ENCODE measurements around the gene NRXN3. TPM values are rescaled to one million over a fixed set of nuclear protein-coding genes. Genes with fewer than 3 reads are reported as not detected.

Gene NRXN3
- total and polyA plus RNA-seq, 8 donors: 0.53 to 2.5 (median 1.5) TPM

DNA sequence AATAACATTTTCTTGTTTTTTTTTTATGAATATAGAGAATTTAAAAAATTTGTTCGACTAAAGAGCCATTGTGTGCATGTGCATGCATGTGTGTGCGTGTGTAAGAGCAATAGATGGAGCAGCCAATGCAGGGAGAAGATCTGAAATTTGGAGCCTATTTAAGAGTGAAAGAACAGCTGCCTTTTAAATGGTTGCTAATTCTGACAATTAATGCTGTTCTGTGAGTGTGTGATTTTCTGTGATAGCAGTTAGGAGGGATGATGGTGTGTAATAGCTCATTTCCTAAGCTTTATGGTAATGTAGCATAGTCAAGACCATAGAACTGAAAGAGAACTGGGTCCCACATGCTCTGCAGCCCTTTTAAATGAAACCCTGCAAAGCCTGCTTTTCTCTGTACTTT is 137.9 kb downstream of the NRXN3 start:
- no peaks in the 10 kb centered on the region for H3K9me3 ChIP-seq
- H3K27ac ChIP-seq: no peak overlapping the region
- TF ChIP-seq, protein P1, sequence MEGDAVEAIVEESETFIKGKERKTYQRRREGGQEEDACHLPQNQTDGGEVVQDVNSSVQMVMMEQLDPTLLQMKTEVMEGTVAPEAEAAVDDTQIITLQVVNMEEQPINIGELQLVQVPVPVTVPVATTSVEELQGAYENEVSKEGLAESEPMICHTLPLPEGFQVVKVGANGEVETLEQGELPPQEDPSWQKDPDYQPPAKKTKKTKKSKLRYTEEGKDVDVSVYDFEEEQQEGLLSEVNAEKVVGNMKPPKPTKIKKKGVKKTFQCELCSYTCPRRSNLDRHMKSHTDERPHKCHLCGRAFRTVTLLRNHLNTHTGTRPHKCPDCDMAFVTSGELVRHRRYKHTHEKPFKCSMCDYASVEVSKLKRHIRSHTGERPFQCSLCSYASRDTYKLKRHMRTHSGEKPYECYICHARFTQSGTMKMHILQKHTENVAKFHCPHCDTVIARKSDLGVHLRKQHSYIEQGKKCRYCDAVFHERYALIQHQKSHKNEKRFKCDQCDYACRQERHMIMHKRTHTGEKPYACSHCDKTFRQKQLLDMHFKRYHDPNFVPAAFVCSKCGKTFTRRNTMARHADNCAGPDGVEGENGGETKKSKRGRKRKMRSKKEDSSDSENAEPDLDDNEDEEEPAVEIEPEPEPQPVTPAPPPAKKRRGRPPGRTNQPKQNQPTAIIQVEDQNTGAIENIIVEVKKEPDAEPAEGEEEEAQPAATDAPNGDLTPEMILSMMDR (IDR thresholded peaks at IDR 0.05): no peak
- FAIRE-seq: no peak
- H3K4me1 ChIP-seq: no peaks in the 10 kb centered on the region
- WGBS, 2 donors: 50 to 54% methylated on average over 2 of the region's 2 CpGs
- no peaks in the 10 kb centered on the region for H3K27me3 ChIP-seq
- ATAC-seq: no peak
- H3K4me3 ChIP-seq: no peak overlapping the region
- intact Hi-C loops (cut with DNase I): no loop called here
- no peaks in the 10 kb centered on the region for H3K36me3 ChIP-seq
- DNase-seq: no peak

DNA sequence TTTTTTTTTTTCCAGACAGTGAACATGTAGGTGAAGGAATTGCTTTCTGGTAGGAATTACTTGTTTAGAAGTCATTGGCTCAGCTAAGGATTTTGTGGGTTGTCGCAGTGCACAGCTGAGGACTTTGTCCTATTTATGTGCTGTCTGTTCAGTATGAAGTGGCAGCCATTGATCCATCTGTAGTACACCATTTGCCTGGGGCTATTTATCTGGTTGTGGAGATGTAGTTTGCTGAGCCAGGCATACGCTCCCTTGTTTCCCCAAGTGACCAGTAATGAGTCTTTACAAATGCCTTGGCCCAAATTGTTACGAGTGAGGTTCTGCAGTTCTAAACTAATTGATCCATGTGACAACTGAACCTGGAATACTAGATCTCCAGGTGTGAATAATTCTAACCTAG is 140.1 kb downstream of the NRXN3 start:
- intact Hi-C loops (cut with DNase I): no loop called here
- no peak for FAIRE-seq
- H3K27ac ChIP-seq: no peak overlapping the region

GRCh38 chr14:78313499-78313898 is 143.3 kb downstream of the NRXN3 start:
- TF ChIP-seq, protein P1 (IDR thresholded peaks at IDR 0.05): no peak
- H3K27me3 ChIP-seq: no peaks in the 10 kb centered on the region
- no peak for ATAC-seq
- H3K9me3 ChIP-seq: no peaks in the 10 kb centered on the region
- no peak overlapping the region for H3K4me3 ChIP-seq
- 65 to 72% methylated on average over 3 of the region's 3 CpGs for WGBS, 2 donors
- intact Hi-C loops (cut with DNase I): no loop called here
- DNase-seq: no peak
- H3K4me1 ChIP-seq: no peaks in the 10 kb centered on the region
- no peaks in the 10 kb centered on the region for H3K36me3 ChIP-seq
- FAIRE-seq: no peak
- no peak overlapping the region for H3K27ac ChIP-seq

More for the DNA sequence above, 140.1 kb downstream of the NRXN3 start:
- no peaks in the 10 kb centered on the region for H3K27me3 ChIP-seq
- H3K36me3 ChIP-seq: no peaks in the 10 kb centered on the region
- H3K4me1 ChIP-seq: no peaks in the 10 kb centered on the region
- no peak overlapping the region for H3K4me3 ChIP-seq
- DNase-seq: no peak
- TF ChIP-seq, protein P1 (IDR thresholded peaks at IDR 0.05): no peak
- no peaks in the 10 kb centered on the region for H3K9me3 ChIP-seq
- ATAC-seq: no peak
- 73 to 76% methylated on average over 3 of the region's 3 CpGs for WGBS, 2 donors

DNA sequence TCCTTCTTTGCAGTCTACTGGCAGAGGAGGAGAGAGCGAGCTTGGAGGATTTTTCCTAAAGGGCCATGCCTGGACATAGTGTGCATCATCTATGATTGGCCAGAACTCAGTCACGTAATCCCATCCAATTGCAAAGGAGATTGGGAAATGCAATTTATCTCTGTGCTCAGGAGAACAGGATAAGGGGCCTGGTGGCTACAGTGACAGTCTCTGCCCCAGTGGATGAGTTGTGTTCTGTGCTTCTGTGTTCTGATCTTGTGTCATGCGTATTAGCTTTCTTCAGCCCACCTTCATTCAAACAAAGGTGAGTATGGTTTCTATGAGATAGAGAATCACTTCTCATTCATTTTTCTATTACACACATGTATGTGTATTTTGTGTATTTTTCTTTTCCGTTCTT is 144.3 kb downstream of the NRXN3 start:
- 82 to 86% methylated on average over 3 to 4 of the region's 4 CpGs for WGBS, 2 donors
- H3K4me1 ChIP-seq: no peaks in the 10 kb centered on the region
- H3K27ac ChIP-seq: no peak overlapping the region
- no peaks in the 10 kb centered on the region for H3K36me3 ChIP-seq
- H3K9me3 ChIP-seq: no peaks in the 10 kb centered on the region
- intact Hi-C loops (cut with DNase I): no loop called here
- H3K4me3 ChIP-seq: no peak overlapping the region
- TF ChIP-seq, protein P1 (IDR thresholded peaks at IDR 0.05): no peak
- ATAC-seq (no peak), DNase-seq (no peak), FAIRE-seq (no peak)
- no peaks in the 10 kb centered on the region for H3K27me3 ChIP-seq

DNA sequence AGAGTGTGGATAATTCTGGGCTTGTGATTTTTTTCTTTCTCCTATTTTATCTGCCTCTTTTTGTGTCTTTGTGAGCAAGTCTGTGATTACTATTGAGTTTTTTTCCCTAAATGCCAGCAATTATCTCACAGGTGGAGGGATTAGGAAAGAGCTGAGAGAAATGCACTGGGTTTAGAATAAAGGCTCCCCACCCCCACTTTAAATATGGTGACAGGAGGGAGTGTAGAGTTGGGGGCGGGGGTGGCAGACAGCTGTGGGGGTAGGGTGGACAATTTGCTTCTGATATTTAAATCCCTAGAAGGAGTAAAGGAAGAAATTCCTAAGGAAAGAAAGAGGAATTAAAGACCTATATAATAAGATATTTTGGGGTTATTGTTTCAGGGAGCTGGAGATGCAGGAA is 145.9 kb downstream of the NRXN3 start:
- no peak for FAIRE-seq
- no peaks in the 10 kb centered on the region for H3K9me3 ChIP-seq
- H3K4me3 ChIP-seq: no peak overlapping the region
- intact Hi-C loops (cut with DNase I): no loop called here
- no peak overlapping the region for H3K27ac ChIP-seq
- 27 to 34% methylated on average over 1 of the region's 1 CpG for WGBS, 2 donors
- TF ChIP-seq, protein P1 (IDR thresholded peaks at IDR 0.05): no peak
- no peaks in the 10 kb centered on the region for H3K4me1 ChIP-seq
- no peak for ATAC-seq
- no peaks in the 10 kb centered on the region for H3K27me3 ChIP-seq
- no peaks in the 10 kb centered on the region for H3K36me3 ChIP-seq
- no peak for DNase-seq

Data from pancreas (tissue), 10 donors.